MM.1S (cell line): ENCODE results near the gene COL11A2.

Source experiments
- CTCF ChIP-seq: fragments of 300-600 bp; sonication (generic); IDR thresholded peaks from 2 replicates; pipeline ENCODE4 v1.5.1; 2016; ENCODE audit warnings: antibody characterized with exemption, low read length, mixed read lengths
- EZH2 ChIP-seq: fragments of 300-600 bp; sonication (generic); optimal IDR thresholded peaks from 2 replicates; pipeline ENCODE3; 2017; ENCODE audit warnings: low read depth, mild to moderate bottlenecking, antibody characterized with exemption, low read length, mixed read lengths
- EZH2phosphoT487 ChIP-seq: fragments of 300-600 bp; sonication (generic); IDR thresholded peaks from 2 replicates; pipeline ENCODE4 v1.6.1; 2018; ENCODE audit warnings: antibody characterized with exemption, low read length

- TF ChIP-seq CTCF (no peak), EZH2phosphoT487 (no peak), EZH2 (no peak)
Observed at GRCh38 chr6:33206864-33207551, 14.7 kb upstream of the COL11A2 start.
